B cell (primary cell): ENCODE measurements around the gene MAD2L2. TPM values are rescaled to one million over a fixed set of nuclear protein-coding genes. Genes with fewer than 3 reads are reported as not detected.

Source experiments
- ATAC-seq: fragments of 200-7000 bp; cut with Tn5 transposase; one replicate; pipeline ENCODE4 v1.10.0; 2021; ENCODE audit warnings: low read depth, mild to moderate bottlenecking, moderate number of reproducible peaks, moderate library complexity
- CTCF ChIA-PET: fragments of 350-600 bp; sonication (Branson Sonifier 250); formaldehyde crosslinking; loops from one replicate; lab custom pipeline; 2021; ENCODE audit warnings: antibody characterized with exemption, inconsistent platforms; lab: Charles Lee
- POLR2A ChIA-PET: fragments of 350-600 bp; sonication (Branson Sonifier 250); formaldehyde crosslinking; loops from one replicate; lab custom pipeline; 2021; ENCODE audit warnings: antibody characterized with exemption; lab: Charles Lee
- DNase-seq: peaks from one replicate; pipeline ENCODE4 v3.0.0; 2013
- H2AFZ ChIP-seq: 2 replicates; pipeline ENCODE4 v1.6.1; 2012; ENCODE audit warnings: mild to moderate bottlenecking, low read depth, low read length; ENCODE audit not compliant: insufficient read depth, poor library complexity, severe bottlenecking
- H3K27ac ChIP-seq, 2 donors: 1 replicate in 1 of 2; 2 replicates in 1 of 2; pipeline ENCODE4 v1.5.1; 2012 to 2013; ENCODE audit warnings: low read length in 2 of 2, mild to moderate bottlenecking in 2 of 2, moderate library complexity in 1 of 2
- H3K27me3 ChIP-seq, 4 experiments: fragments of 200-600 bp in 1 of 4; sonication (generic) in 1 of 4; replicated peaks in 1 of 4; 1 replicate in 2 of 4; 2 replicates in 2 of 4; pipeline versions ENCODE4 v1.6.1 to v1.7.0; 2013 to 2016; ENCODE audit warnings: low read length in 3 of 4, mild to moderate bottlenecking in 2 of 4, mixed read lengths in 1 of 4, moderate library complexity in 1 of 4; ENCODE audit not compliant: insufficient read depth in 4 of 4, control insufficient read depth in 3 of 4; ENCODE audit errors: control extremely low read depth in 1 of 4
- H3K36me3 ChIP-seq, 2 experiments: replicated peaks in 1 of 2; 1 replicate in 1 of 2; 2 replicates in 1 of 2; pipeline versions ENCODE4 v1.6.1 to v1.7.1; 2013; ENCODE audit warnings: low read length in 1 of 2; ENCODE audit not compliant: insufficient read depth in 2 of 2, control insufficient read depth in 1 of 2; ENCODE audit errors: control extremely low read depth in 1 of 2, extremely low read depth in 1 of 2
- H3K4me1 ChIP-seq, 2 donors: fragments of 200-600 bp in 1 of 2; sonication (generic) in 1 of 2; 1 replicate in 1 of 2; 2 replicates in 1 of 2; pipeline versions ENCODE4 v1.5.1 to v1.6.1; 2013 to 2017; ENCODE audit warnings: low read length in 2 of 2; ENCODE audit not compliant: control insufficient read depth in 2 of 2, insufficient read depth in 2 of 2
- H3K4me2 ChIP-seq: replicated peaks from 2 replicates; pipeline ENCODE3; 2012; ENCODE audit warnings: mild to moderate bottlenecking, low read depth, low read length; ENCODE audit not compliant: poor library complexity, severe bottlenecking
- H3K4me3 ChIP-seq, 5 experiments: fragments of 200-600 bp in 1 of 5; sonication (generic) in 1 of 5; 1 replicate in 3 of 5; 2 replicates in 2 of 5; pipeline versions ENCODE4 v1.5.1 to v1.7.0; 2011 to 2016; ENCODE audit warnings: low read length in 4 of 5, mild to moderate bottlenecking in 4 of 5, low read depth in 2 of 5, control low read depth in 1 of 5, moderate library complexity in 1 of 5; ENCODE audit not compliant: insufficient read depth in 1 of 5; ENCODE audit errors: control extremely low read depth in 1 of 5, extremely low read depth in 1 of 5
- H3K79me2 ChIP-seq: fragments of 200-600 bp; sonication (generic); one replicate; pipeline ENCODE4 v1.6.0; 2016; ENCODE audit warnings: low read length; ENCODE audit not compliant: control insufficient read depth, insufficient read depth
- H3K9ac ChIP-seq: fragments of 200-600 bp; sonication (generic); 2 replicates; pipeline ENCODE4 v1.6.1; 2017; ENCODE audit warnings: mild to moderate bottlenecking, low read length, moderate library complexity
- H3K9me3 ChIP-seq, 3 donors: one replicate each; pipeline versions ENCODE4 v1.6.1 to v1.7.1; 2013; ENCODE audit warnings: low read length in 2 of 3; ENCODE audit not compliant: control insufficient read depth in 2 of 3, insufficient read depth in 1 of 3; ENCODE audit errors: control extremely low read depth in 1 of 3
- H4K20me1 ChIP-seq: 2 replicates; pipeline ENCODE4 v1.6.0; 2012; ENCODE audit warnings: mild to moderate bottlenecking, low read length; ENCODE audit not compliant: insufficient read depth, control insufficient read depth, poor library complexity, severe bottlenecking
- H3K27ac Mint-ChIP-seq: one replicate; pipeline ENCODE4 v1.8.0; 2021; ENCODE audit warnings: mixed read lengths
- H3K27me3 Mint-ChIP-seq: one replicate; pipeline ENCODE4 v1.8.0; 2021; ENCODE audit warnings: mixed read lengths
- H3K4me1 Mint-ChIP-seq: one replicate; pipeline ENCODE4 v1.8.0; 2021; ENCODE audit warnings: mixed read lengths
- H3K4me3 Mint-ChIP-seq: one replicate; pipeline ENCODE4 v1.8.0; 2021; ENCODE audit warnings: mixed read lengths
- H3K9me3 Mint-ChIP-seq: one replicate; pipeline ENCODE4 v1.8.0; 2022; ENCODE audit warnings: mixed read lengths; ENCODE audit not compliant: insufficient read depth
- EZH2 ChIP-seq: IDR thresholded peaks from 2 replicates; pipeline ENCODE4 v1.6.1; 2012; ENCODE audit warnings: borderline replicate concordance, low read depth, mild to moderate bottlenecking, moderate library complexity, low read length; ENCODE audit not compliant: insufficient read depth, poor library complexity, severe bottlenecking
- WGBS: methylation state at CpG from one replicate; pipeline ENCODE4 v1.1.5; 2013; ENCODE audit warnings: missing lambda C conversion rate; ENCODE audit not compliant: insufficient coverage; 5-methylcytosine and 5-hydroxymethylcytosine counted together
- intact Hi-C: fragments of 100-400 bp; cut with micrococcal nuclease; formaldehyde crosslinking; loops from one replicate; pipeline ENCODE4 v1.10.0; 2022
- polyA plus RNA-seq: library from polyadenylated mRNA; depleted of rRNA; stranded (reverse); fragments of >200 nt; gene quantifications from 2 replicates; pipeline ENCODE4 v1.2.3, GENCODE V29; 2012
- total RNA-seq, 2 donors: library from RNA; stranded (reverse); fragments of 120-200 nt in 1 of 2; gene quantifications; 1 replicate in 1 of 2; 2 replicates in 1 of 2; pipeline versions ENCODE4 v1.2.3 to v1.2.4, GENCODE V29; 2013 to 2022
- TF ChIP-seq, protein P1 (sequence below): fragments of 200-600 bp; IDR thresholded peaks from one replicate; pipeline ENCODE4 v1.8.0; 2022; ENCODE audit warnings: antibody characterized with exemption, mild to moderate bottlenecking

The MAD2L2 gene
- total and polyA plus RNA-seq, 2 donors (not counting 1 experiment from before 2014, with no cell fraction given) = 29.0 to 42.2 TPM

GRCh38 chr1:11708554-11709350, 27.8 kb upstream of the MAD2L2 start:
- ChIA-PET CTCF (interaction anchor here (1.2 to 2.4 kb wide), 3 partner anchors 11 to 64 kb away, joined by 3 to 12 read pairs (median 7); no protein-coding TSS in a partner anchor), POLR2A (no interaction called here)
- H3K9me3 Mint-ChIP-seq = no peaks in the 10 kb centered on the region
- TF ChIP-seq, protein P1, sequence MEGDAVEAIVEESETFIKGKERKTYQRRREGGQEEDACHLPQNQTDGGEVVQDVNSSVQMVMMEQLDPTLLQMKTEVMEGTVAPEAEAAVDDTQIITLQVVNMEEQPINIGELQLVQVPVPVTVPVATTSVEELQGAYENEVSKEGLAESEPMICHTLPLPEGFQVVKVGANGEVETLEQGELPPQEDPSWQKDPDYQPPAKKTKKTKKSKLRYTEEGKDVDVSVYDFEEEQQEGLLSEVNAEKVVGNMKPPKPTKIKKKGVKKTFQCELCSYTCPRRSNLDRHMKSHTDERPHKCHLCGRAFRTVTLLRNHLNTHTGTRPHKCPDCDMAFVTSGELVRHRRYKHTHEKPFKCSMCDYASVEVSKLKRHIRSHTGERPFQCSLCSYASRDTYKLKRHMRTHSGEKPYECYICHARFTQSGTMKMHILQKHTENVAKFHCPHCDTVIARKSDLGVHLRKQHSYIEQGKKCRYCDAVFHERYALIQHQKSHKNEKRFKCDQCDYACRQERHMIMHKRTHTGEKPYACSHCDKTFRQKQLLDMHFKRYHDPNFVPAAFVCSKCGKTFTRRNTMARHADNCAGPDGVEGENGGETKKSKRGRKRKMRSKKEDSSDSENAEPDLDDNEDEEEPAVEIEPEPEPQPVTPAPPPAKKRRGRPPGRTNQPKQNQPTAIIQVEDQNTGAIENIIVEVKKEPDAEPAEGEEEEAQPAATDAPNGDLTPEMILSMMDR = no peak
- no peak for TF ChIP-seq EZH2
- Histone ChIP-seq H3K79me2 (no peaks in the 10 kb centered on the region), H2AFZ (no peak overlapping the region), H3K9me3 (no peaks in the 10 kb centered on the region), H3K4me3 (no peak overlapping the region), H3K4me1 (no peaks in the 10 kb centered on the region), H3K9ac (no peak overlapping the region), H3K27ac (no peak overlapping the region), H3K36me3 (no peaks in the 10 kb centered on the region), H4K20me1 (no peaks in the 10 kb centered on the region), H3K4me2 (no peak overlapping the region), H3K27me3 (peaks cover 0 to 6% (median 0%) of the 10 kb centered on the region in 4 experiments)
- DNase-seq (no peak), ATAC-seq (no peak)
- peaks cover 9% of the 10 kb centered on the region for H3K27me3 Mint-ChIP-seq
- WGBS = 82% methylated on average over 10 of the region's 11 CpGs
- no peak overlapping the region for H3K4me3 Mint-ChIP-seq
- no peak overlapping the region for H3K27ac Mint-ChIP-seq
- intact Hi-C loops = no loop called here
- no peaks in the 10 kb centered on the region for H3K4me1 Mint-ChIP-seq

- Histone ChIP-seq H2AFZ (no peak overlapping the region), H3K4me2 (no peak overlapping the region), H4K20me1 (no peaks in the 10 kb centered on the region), H3K79me2 (no peaks in the 10 kb centered on the region), H3K36me3 (no peaks in the 10 kb centered on the region), H3K27me3 (peaks cover 0 to 12% (median 0%) of the 10 kb centered on the region in 4 experiments), H3K4me3 (no peak overlapping the region), H3K4me1 (no peaks in the 10 kb centered on the region), H3K9me3 (no peaks in the 10 kb centered on the region), H3K27ac (no peak overlapping the region), H3K9ac (no peak overlapping the region)
- intact Hi-C loops = no loop called here
- no peak overlapping the region for H3K27ac Mint-ChIP-seq
- ChIA-PET POLR2A (no interaction called here), CTCF (interaction anchor here (0.9 to 2.2 kb wide), 2 partner anchors 12 to 57 kb away, joined by 3 to 7 read pairs; no protein-coding TSS in a partner anchor)
- 51% methylated on average over 15 of the region's 17 CpGs for WGBS
- H3K27me3 Mint-ChIP-seq = peaks cover 13% of the 10 kb centered on the region
- no peaks in the 10 kb centered on the region for H3K9me3 Mint-ChIP-seq
- no peak overlapping the region for H3K4me3 Mint-ChIP-seq
- no peak for DNase-seq
- H3K4me1 Mint-ChIP-seq = no peaks in the 10 kb centered on the region
- ATAC-seq = no peak
- no peak for TF ChIP-seq EZH2
- TF ChIP-seq, protein P1 = no peak
These were observed 26.8 kb upstream of the MAD2L2 start for GRCh38 chr1:11707621-11708276.
